ENCODE measurements around the gene EMP2.

DNA sequence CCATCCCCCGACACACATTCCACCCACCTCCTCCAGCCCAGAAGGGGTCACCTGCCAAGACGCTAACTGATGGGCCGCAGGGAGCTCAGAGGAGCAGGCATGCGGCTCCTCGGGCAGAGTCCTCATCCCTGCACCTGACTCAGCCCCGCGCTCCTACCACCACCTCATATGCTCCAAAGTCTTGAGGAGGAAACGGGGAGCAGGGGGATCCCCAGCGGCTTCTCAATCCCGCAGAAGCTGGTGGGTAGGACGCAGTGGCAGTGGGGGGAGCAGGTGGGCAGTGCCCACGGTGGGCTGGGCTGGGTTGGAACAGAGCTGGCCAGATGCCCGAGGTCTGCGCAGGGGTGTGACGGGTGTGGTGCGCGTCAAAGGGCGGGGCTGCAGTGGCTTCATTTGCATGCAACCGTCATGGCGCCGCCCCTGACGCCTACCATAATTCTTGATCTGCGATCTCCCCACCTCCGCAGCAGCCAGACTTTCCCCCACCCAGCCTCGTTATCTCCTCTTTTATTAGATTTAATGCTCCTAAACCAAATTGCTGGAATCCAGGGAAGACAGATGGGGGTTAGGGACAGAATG is 39.0 kb upstream of the EMP2 start:
- TF ChIP-seq POLR2AphosphoS5 (IDR thresholded peaks at IDR 0.05; ENCODE audit: insufficient read depth in 1 of 2, low read depth in 1 of 2) = no peak
- TF ChIP-seq, protein P1, sequence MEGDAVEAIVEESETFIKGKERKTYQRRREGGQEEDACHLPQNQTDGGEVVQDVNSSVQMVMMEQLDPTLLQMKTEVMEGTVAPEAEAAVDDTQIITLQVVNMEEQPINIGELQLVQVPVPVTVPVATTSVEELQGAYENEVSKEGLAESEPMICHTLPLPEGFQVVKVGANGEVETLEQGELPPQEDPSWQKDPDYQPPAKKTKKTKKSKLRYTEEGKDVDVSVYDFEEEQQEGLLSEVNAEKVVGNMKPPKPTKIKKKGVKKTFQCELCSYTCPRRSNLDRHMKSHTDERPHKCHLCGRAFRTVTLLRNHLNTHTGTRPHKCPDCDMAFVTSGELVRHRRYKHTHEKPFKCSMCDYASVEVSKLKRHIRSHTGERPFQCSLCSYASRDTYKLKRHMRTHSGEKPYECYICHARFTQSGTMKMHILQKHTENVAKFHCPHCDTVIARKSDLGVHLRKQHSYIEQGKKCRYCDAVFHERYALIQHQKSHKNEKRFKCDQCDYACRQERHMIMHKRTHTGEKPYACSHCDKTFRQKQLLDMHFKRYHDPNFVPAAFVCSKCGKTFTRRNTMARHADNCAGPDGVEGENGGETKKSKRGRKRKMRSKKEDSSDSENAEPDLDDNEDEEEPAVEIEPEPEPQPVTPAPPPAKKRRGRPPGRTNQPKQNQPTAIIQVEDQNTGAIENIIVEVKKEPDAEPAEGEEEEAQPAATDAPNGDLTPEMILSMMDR (IDR thresholded peaks at IDR 0.05) = no peak

Measured in vagina (tissue), 2 donors.